ENCODE data around the gene N4BP2L2.

GRCh38 chr13:32474999-32475792, 63.4 kb downstream of the N4BP2L2 start:
- TF ChIP-seq EZH2 (IDR thresholded peaks at IDR 0.05; ENCODE audit: borderline replicate concordance, low read depth, low read length, poor library complexity, severe bottlenecking) (no peak), CTCF (conservative IDR thresholded peaks at IDR 0.05; ENCODE audit: low read depth, low read length) (no peak)

Measured in A673 (cell line).